ENCODE measurements around the gene MRPL45. TPM values are rescaled to one million over a fixed set of nuclear protein-coding genes. Genes with fewer than 3 reads are reported as not detected.

MRPL45 gene
- polyA plus RNA-seq, 1 experiment, result 86.0 TPM

- DNase-seq (ENCODE audit: low read depth, low spot score), result no peak
- H3K9me3 ChIP-seq (ENCODE audit: control insufficient read depth, insufficient read depth, low read length), result no peaks in the 10 kb centered on the region
- no peak for TF ChIP-seq CTCF (IDR thresholded peaks at IDR 0.05; ENCODE audit: low read depth, low read length)
- ChIA-PET CTCF (interaction anchor here (0.9 to 2.7 kb wide), 4 partner anchors 9 to 257 kb away, joined by 3 to 11 read pairs (median 7); no protein-coding TSS in a partner anchor), POLR2A (interaction anchor here (0.6 to 1.4 kb wide), 3 partner anchors 8 to 51 kb away, joined by 3 to 5 read pairs (median 3); partner anchors contain the start of gene MRPL45)
- no peak overlapping the region for H3K4me3 ChIP-seq (ENCODE audit: low read depth, low read length)
- H3K27me3 ChIP-seq (ENCODE audit: control insufficient read depth, insufficient read depth, low read length), result peaks cover 24% of the 10 kb centered on the region
- H3K27ac ChIP-seq (ENCODE audit: low read depth, low read length), result no peak overlapping the region
These were observed 28.4 kb downstream of the MRPL45 start for GRCh38 chr17:38325221-38325851.

- H3K27me3 ChIP-seq (ENCODE audit: control insufficient read depth, insufficient read depth, low read length), result peaks cover 32% of the 10 kb centered on the region
- H3K27ac ChIP-seq (ENCODE audit: low read depth, low read length), result no peak overlapping the region
- no peak overlapping the region for H3K4me3 ChIP-seq (ENCODE audit: low read depth, low read length)
- no peaks in the 10 kb centered on the region for H3K9me3 ChIP-seq (ENCODE audit: control insufficient read depth, insufficient read depth, low read length)
- CTCF ChIA-PET, result interaction anchor here (2.5 to 2.7 kb wide), 2 partner anchors 22 kb away, joined by 9 to 11 read pairs; no protein-coding TSS in a partner anchor
- no peak for TF ChIP-seq CTCF (IDR thresholded peaks at IDR 0.05; ENCODE audit: low read depth, low read length)
- DNase-seq (ENCODE audit: low read depth, low spot score), result no peak
- POLR2A ChIA-PET, result no interaction called here
These were observed 30.2 kb downstream of the MRPL45 start for GRCh38 chr17:38326996-38327792.

GRCh38 chr17:38327936-38328335 is 31.0 kb downstream of the MRPL45 start:
- Histone ChIP-seq H3K4me3 (ENCODE audit: low read depth, low read length) (no peak overlapping the region), H3K9me3 (ENCODE audit: control insufficient read depth, insufficient read depth, low read length) (no peaks in the 10 kb centered on the region), H3K27ac (ENCODE audit: low read depth, low read length) (no peak overlapping the region), H3K27me3 (ENCODE audit: control insufficient read depth, insufficient read depth, low read length) (peaks cover 35% of the 10 kb centered on the region)
- DNase-seq (ENCODE audit: low read depth, low spot score), result no peak
- TF ChIP-seq CTCF (IDR thresholded peaks at IDR 0.05; ENCODE audit: low read depth, low read length), result no peak
- POLR2A ChIA-PET, result no interaction called here
- CTCF ChIA-PET, result interaction anchor here (2.5 kb wide), 1 partner anchor 21 kb away, joined by 9 read pairs; no protein-coding TSS in a partner anchor

- ChIA-PET CTCF (interaction anchor here (2.5 kb wide), 1 partner anchor 21 kb away, joined by 9 read pairs; no protein-coding TSS in a partner anchor), POLR2A (no interaction called here)
- Histone ChIP-seq H3K27me3 (ENCODE audit: control insufficient read depth, insufficient read depth, low read length) (peaks cover 38% of the 10 kb centered on the region), H3K4me3 (ENCODE audit: low read depth, low read length) (no peak overlapping the region), H3K27ac (ENCODE audit: low read depth, low read length) (no peak overlapping the region), H3K9me3 (ENCODE audit: control insufficient read depth, insufficient read depth, low read length) (no peaks in the 10 kb centered on the region)
- no peak for DNase-seq (ENCODE audit: low read depth, low spot score)
- no peak for TF ChIP-seq CTCF (IDR thresholded peaks at IDR 0.05; ENCODE audit: low read depth, low read length)
These were observed 31.7 kb downstream of the MRPL45 start for GRCh38 chr17:38328620-38329019.

- no peaks in the 10 kb centered on the region for H3K9me3 ChIP-seq (ENCODE audit: control insufficient read depth, insufficient read depth, low read length)
- no peak overlapping the region for H3K27ac ChIP-seq (ENCODE audit: low read depth, low read length)
- ChIA-PET CTCF (interaction anchor here (2.5 kb wide), 1 partner anchor 20 kb away, joined by 9 read pairs; no protein-coding TSS in a partner anchor), POLR2A (no interaction called here)
- no peak for TF ChIP-seq CTCF (IDR thresholded peaks at IDR 0.05; ENCODE audit: low read depth, low read length)
- DNase-seq (ENCODE audit: low read depth, low spot score), result no peak
- H3K4me3 ChIP-seq (ENCODE audit: low read depth, low read length), result no peak overlapping the region
- H3K27me3 ChIP-seq (ENCODE audit: control insufficient read depth, insufficient read depth, low read length), result peaks cover 39% of the 10 kb centered on the region
These were observed 32.3 kb downstream of the MRPL45 start for GRCh38 chr17:38329284-38329683.

Measured in AG04450 (cell line).